HCT116 (cell line): Measurements from ENCODE around the gene EPHA3.

ENCODE experiments used
- CBX3 ChIP-seq: IDR thresholded peaks from 2 replicates; pipeline ENCODE4 v1.6.1; 2012; ENCODE audit warnings: low read depth
- CTCF ChIP-seq, 3 experiments: fragments of 200-600 bp in 1 of 3; sonication (generic) in 1 of 3; IDR thresholded peaks in 2 of 3; conservative IDR thresholded peaks in 1 of 3; 2 replicates each; pipeline ENCODE4 v1.5.1; 2012 to 2017; ENCODE audit warnings: low read depth in 2 of 3, low read length in 2 of 3, antibody characterized with exemption in 1 of 3, borderline replicate concordance in 1 of 3, control low read depth in 1 of 3, mild to moderate bottlenecking in 1 of 3, mixed read lengths in 1 of 3, mixed run types in 1 of 3, moderate library complexity in 1 of 3; ENCODE audit not compliant: insufficient read depth in 1 of 3
- EZH2 ChIP-seq: fragments of 200-600 bp; sonication (generic); IDR thresholded peaks from 2 replicates; pipeline ENCODE4 v1.6.1; 2017; ENCODE audit warnings: antibody characterized with exemption, mixed run types
- EZH2phosphoT487 ChIP-seq: fragments of 200-600 bp; IDR thresholded peaks from 2 replicates; pipeline ENCODE4 v1.6.1; 2018; ENCODE audit warnings: antibody characterized with exemption, borderline replicate concordance
- POLR2A ChIP-seq: IDR thresholded peaks from 2 replicates; pipeline ENCODE4 v1.7.0; 2011; ENCODE audit warnings: borderline replicate concordance; ENCODE audit not compliant: insufficient read depth, insufficient read length; ENCODE audit errors: extremely low read depth
- POLR2AphosphoS5 ChIP-seq: IDR thresholded peaks from 2 replicates; pipeline ENCODE4 v1.6.1; 2011; ENCODE audit warnings: mild to moderate bottlenecking, low read depth, low read length, moderate library complexity
- REST ChIP-seq: IDR thresholded peaks from 2 replicates; pipeline ENCODE4 v1.6.1; 2012; ENCODE audit warnings: low read depth
- SP1 ChIP-seq: IDR thresholded peaks from 2 replicates; pipeline ENCODE4 v1.6.1; 2012; ENCODE audit warnings: low read depth
- TCF7L2 ChIP-seq: IDR thresholded peaks from 2 replicates; pipeline ENCODE4 v1.7.0; 2011; ENCODE audit warnings: borderline replicate concordance, inconsistent platforms; ENCODE audit not compliant: insufficient read depth, insufficient read length; ENCODE audit errors: extremely low read depth
- YY1 ChIP-seq: IDR thresholded peaks from 2 replicates; pipeline ENCODE4 v1.6.1; 2011; ENCODE audit warnings: low read length, low read depth, moderate library complexity, mild to moderate bottlenecking; ENCODE audit not compliant: insufficient replicate concordance; ENCODE audit errors: extremely low read depth
- ZNF274 ChIP-seq: fragments of 200-500 bp; sonication (Bioruptor generic); IDR thresholded peaks from 2 replicates; pipeline ENCODE4 v1.6.1; 2014; ENCODE audit warnings: mild to moderate bottlenecking, low read depth, low read length, inconsistent platforms

GRCh38 chr3:89139870-89140269, 32.4 kb downstream of the EPHA3 start:
- no peak for TF ChIP-seq CTCF (IDR thresholded peaks at IDR 0.05 in 2 of 3, conservative IDR thresholded peaks at IDR 0.05 in 1 of 3; ENCODE audit: borderline replicate concordance in 1 of 3, insufficient read depth in 1 of 3, low read depth in 2 of 3, low read length in 2 of 3)
- no peak for TF ChIP-seq CBX3
- TF ChIP-seq POLR2A: no peak
- no peak for TF ChIP-seq YY1
- TF ChIP-seq TCF7L2: no peak
- TF ChIP-seq REST: no peak
- TF ChIP-seq POLR2AphosphoS5: no peak
- no peak for TF ChIP-seq EZH2
- TF ChIP-seq ZNF274: no peak
- TF ChIP-seq SP1: no peak
- TF ChIP-seq EZH2phosphoT487: no peak
